ENCODE data around the gene FCAMR. TPM values are rescaled to one million over a fixed set of nuclear protein-coding genes. Genes with fewer than 3 reads are reported as not detected.

The FCAMR gene
- total RNA-seq, 1 donor from 2014 or later: not detected

DNA sequence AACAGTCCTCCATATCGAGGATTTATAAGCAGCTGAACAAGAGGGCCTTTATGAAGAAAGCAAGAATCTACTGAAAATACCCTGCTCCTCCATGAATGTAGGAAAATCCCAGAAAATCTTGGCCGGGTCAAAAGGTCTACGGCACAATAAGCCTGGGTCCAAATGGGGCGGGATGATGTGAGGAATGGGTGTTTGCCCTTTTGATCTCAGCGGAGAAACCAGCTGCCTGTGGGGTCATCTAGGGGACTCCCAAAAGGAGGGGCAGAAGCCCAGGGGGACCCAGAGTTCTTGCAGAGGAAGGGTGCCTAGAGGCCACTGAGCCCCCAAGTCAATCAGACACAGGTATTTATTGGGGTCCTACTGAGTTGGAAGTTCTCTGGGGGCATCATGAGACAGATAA, 12.6 kb downstream of the FCAMR start:
- H3K4me2 ChIP-seq (ENCODE audit: low read length): no peak overlapping the region
- H3K36me3 Mint-ChIP-seq (ENCODE audit: low read depth, unreplicated experiment): no peaks in the 10 kb centered on the region
- no peak overlapping the region for H3K27ac Mint-ChIP-seq (ENCODE audit: unreplicated experiment)
- no peaks in the 10 kb centered on the region for H3K4me1 Mint-ChIP-seq (ENCODE audit: low read depth, unreplicated experiment)
- no peak overlapping the region for H3K4me3 Mint-ChIP-seq (ENCODE audit: unreplicated experiment)
- no peak overlapping the region for H3K27ac ChIP-seq (ENCODE audit: low read depth, low read length)
- H3K9ac ChIP-seq (ENCODE audit: low read length): no peak overlapping the region
- no peak for FAIRE-seq
- no peaks in the 10 kb centered on the region for H3K36me3 ChIP-seq (ENCODE audit: insufficient read depth, low read length)
- peaks cover 2% of the 10 kb centered on the region for H3K9me3 Mint-ChIP-seq (ENCODE audit: unreplicated experiment)
- H4K20me1 ChIP-seq (ENCODE audit: insufficient read depth, low read length): no peaks in the 10 kb centered on the region
- no peak overlapping the region for H2AFZ ChIP-seq (ENCODE audit: low read depth, low read length)
- H3K79me2 ChIP-seq (ENCODE audit: insufficient read depth, low read length): no peaks in the 10 kb centered on the region
- H3K4me1 ChIP-seq (ENCODE audit: insufficient read depth, low read length): no peaks in the 10 kb centered on the region
- DNase-seq (ENCODE audit: low read depth): no peak
- H3K27me3 Mint-ChIP-seq (ENCODE audit: low read depth, unreplicated experiment): peaks cover 58% of the 10 kb centered on the region
- H3K4me3 ChIP-seq (ENCODE audit: insufficient read depth, low read depth, low read length): no peak overlapping the region
- no peaks in the 10 kb centered on the region for H3K9me3 ChIP-seq (ENCODE audit: insufficient read depth, low read depth, low read length)
- TF ChIP-seq, protein P1, sequence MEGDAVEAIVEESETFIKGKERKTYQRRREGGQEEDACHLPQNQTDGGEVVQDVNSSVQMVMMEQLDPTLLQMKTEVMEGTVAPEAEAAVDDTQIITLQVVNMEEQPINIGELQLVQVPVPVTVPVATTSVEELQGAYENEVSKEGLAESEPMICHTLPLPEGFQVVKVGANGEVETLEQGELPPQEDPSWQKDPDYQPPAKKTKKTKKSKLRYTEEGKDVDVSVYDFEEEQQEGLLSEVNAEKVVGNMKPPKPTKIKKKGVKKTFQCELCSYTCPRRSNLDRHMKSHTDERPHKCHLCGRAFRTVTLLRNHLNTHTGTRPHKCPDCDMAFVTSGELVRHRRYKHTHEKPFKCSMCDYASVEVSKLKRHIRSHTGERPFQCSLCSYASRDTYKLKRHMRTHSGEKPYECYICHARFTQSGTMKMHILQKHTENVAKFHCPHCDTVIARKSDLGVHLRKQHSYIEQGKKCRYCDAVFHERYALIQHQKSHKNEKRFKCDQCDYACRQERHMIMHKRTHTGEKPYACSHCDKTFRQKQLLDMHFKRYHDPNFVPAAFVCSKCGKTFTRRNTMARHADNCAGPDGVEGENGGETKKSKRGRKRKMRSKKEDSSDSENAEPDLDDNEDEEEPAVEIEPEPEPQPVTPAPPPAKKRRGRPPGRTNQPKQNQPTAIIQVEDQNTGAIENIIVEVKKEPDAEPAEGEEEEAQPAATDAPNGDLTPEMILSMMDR (IDR thresholded peaks at IDR 0.05; ENCODE audit: insufficient read depth, low read depth, low read length): no peak
- TF ChIP-seq EZH2 (IDR thresholded peaks at IDR 0.05; ENCODE audit: insufficient read depth, low read length): no peak
- peaks cover 7% of the 10 kb centered on the region for H3K27me3 ChIP-seq (ENCODE audit: insufficient read depth, low read length)

DNA sequence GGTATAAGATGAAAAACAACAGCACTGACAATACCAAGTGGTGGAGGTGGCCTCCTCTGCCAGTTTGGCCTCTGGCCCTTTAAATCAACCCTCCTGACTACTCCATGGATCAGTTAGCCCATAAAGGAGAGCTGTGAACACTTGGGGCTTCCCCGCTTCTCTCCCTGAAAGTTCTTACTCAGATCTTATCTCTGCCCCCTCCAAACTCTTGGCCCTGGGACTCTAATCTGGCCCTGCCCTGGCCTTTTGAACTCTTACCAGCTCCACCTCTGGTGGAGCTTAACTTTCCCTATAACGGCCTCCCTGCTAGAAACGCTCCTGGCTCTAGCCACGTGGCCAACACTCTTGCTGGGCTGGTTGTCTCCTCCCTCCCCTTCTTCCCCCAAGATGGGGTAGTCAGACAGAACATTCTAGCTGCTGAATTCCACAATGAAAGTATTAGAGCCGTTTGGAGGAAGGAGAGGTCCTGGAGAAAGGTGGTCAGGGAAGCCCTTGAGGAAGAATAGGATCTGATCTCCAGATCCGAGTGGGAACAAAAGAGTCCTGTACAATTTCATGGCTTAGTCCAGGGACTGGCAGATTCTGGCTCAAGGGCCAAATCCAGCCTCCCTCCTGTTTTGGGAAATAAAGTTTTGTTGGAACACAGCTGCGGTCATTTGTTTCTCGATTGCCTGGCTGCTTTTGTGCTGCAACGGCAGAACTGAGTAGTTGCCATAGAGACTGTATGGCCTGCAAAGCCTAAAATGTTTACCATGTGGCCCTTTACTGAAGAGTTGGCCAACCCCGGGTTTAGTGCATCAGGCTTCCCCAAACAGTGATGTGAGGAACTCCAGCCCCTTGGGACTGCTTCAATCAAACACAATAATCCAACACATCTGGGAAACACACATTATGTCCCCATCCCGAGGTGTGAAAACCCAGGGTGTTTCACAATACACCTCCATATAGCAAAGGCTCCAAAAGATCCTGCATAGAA, 14.5 kb downstream of the FCAMR start:
- no peaks in the 10 kb centered on the region for H3K79me2 ChIP-seq (ENCODE audit: insufficient read depth, low read length)
- Mint-ChIP-seq H3K4me3 (ENCODE audit: unreplicated experiment) (no peak overlapping the region), H3K36me3 (ENCODE audit: low read depth, unreplicated experiment) (no peaks in the 10 kb centered on the region), H3K9me3 (ENCODE audit: unreplicated experiment) (no peaks in the 10 kb centered on the region), H3K4me1 (ENCODE audit: low read depth, unreplicated experiment) (peaks cover 5% of the 10 kb centered on the region), H3K27ac (ENCODE audit: unreplicated experiment) (no peak overlapping the region), H3K27me3 (ENCODE audit: low read depth, unreplicated experiment) (peaks cover 51% of the 10 kb centered on the region)
- H3K4me2 ChIP-seq (ENCODE audit: low read length): no peak overlapping the region
- FAIRE-seq (no peak), DNase-seq (ENCODE audit: low read depth) (no peak)
- H3K27ac ChIP-seq (ENCODE audit: low read depth, low read length): no peak overlapping the region
- H4K20me1 ChIP-seq (ENCODE audit: insufficient read depth, low read length): no peaks in the 10 kb centered on the region
- H3K27me3 ChIP-seq (ENCODE audit: insufficient read depth, low read length): peaks cover 7% of the 10 kb centered on the region
- H3K4me1 ChIP-seq (ENCODE audit: insufficient read depth, low read length): no peaks in the 10 kb centered on the region
- H2AFZ ChIP-seq (ENCODE audit: low read depth, low read length): no peak overlapping the region
- H3K36me3 ChIP-seq (ENCODE audit: insufficient read depth, low read length): no peaks in the 10 kb centered on the region
- no peak overlapping the region for H3K4me3 ChIP-seq (ENCODE audit: insufficient read depth, low read depth, low read length)
- TF ChIP-seq, protein P1 (IDR thresholded peaks at IDR 0.05; ENCODE audit: insufficient read depth, low read depth, low read length): no peak
- TF ChIP-seq EZH2 (IDR thresholded peaks at IDR 0.05; ENCODE audit: insufficient read depth, low read length): no peak
- H3K9me3 ChIP-seq (ENCODE audit: insufficient read depth, low read depth, low read length): no peaks in the 10 kb centered on the region
- H3K9ac ChIP-seq (ENCODE audit: low read length): no peak overlapping the region

Measured in astrocyte (in vitro differentiated cells and primary cell).